ENCODE measurements around the gene RNF223. TPM values are rescaled to one million over a fixed set of nuclear protein-coding genes. Genes with fewer than 3 reads are reported as not detected.

The RNF223 gene
- total and polyA plus RNA-seq, 2 of the 13 experiments (the other 11 are each of a cell fraction or from before 2014, with no cell fraction given), result 0.03 TPM; not detected in 1

DNA sequence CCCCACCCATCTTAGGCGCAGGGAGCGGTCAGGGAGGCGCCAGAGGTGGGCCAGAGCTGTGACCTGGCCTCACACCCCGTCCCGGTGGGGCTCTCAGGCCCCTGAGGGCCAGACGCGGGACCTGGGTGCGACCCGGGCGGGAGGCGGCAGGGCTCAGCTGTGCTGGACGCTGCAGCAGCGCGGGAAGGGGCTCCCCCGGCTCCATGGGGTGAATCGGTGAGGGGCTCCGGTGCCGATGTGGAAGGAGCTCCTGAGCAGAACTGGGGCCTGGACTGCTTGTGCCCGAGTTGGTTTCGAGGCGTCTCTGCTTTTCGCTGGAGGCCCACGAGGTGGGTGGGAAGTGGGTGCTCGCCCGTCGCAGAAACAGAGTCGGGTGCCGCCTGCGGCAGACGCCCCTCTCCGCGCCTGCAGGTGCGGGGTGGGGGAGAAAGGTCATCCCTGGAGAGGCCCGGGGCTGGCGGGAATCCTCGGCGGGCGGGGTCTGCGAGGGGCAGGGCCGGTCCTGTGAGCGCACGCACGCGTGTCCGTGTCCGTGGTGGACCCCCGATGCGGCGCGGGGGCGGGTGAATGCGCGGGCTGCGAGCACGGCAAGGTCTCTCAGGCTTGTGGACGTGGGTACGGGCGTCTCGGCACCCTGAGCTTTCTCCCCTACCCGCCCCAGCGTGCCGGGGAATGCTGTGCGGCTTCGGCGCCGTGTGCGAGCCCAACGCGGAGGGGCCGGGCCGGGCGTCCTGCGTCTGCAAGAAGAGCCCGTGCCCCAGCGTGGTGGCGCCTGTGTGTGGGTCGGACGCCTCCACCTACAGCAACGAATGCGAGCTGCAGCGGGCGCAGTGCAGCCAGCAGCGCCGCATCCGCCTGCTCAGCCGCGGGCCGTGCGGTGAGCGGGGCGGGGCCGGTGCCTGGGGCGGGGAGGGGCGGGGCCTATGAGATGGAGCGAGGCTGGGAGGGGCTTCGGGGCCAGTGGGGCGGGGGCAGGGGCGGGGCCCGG lies 33.8 kb downstream of the RNF223 start:
- CTCF ChIA-PET (ENCODE audit: low intra/inter-chr PET ratio, low total read pairs), result no interaction called here
- no TSS peak for BruUV-seq (replicated peaks)
- Histone ChIP-seq H3K27me3 (ENCODE audit: control insufficient read depth in 1 of 2, insufficient read depth in 2 of 2, low read length in 2 of 2) (no peaks in the 10 kb centered on the region), H3K36me3 (replicated peaks in 1 of 2; ENCODE audit: control insufficient read depth in 1 of 2, insufficient read depth in 2 of 2, low read length in 2 of 2) (peaks cover 29 to 51% of the 10 kb centered on the region in 2 experiments; a peak in 4 of 5 replicates), H4K20me1 (ENCODE audit: insufficient read depth, low read length) (peaks cover 10% of the 10 kb centered on the region; the same call in 1 of the 2 replicates), H3K27ac (ENCODE audit: extremely low read length, insufficient read depth, low read length) (no peak overlapping the region), H3K4me1 (ENCODE audit: insufficient read depth, low read length) (peaks cover 32% of the 10 kb centered on the region), H3K4me3 (replicated peaks in 1 of 3; ENCODE audit: insufficient read depth in 1 of 3, low read depth in 2 of 3, low read length in 3 of 3) (no peak overlapping the region), H3K9me3 (ENCODE audit: low read length) (no peaks in the 10 kb centered on the region), H3K79me2 (ENCODE audit: insufficient read depth, low read length) (peaks cover 11% of the 10 kb centered on the region), H3K4me2 (ENCODE audit: low read depth, low read length) (no peak overlapping the region), H3K9ac (ENCODE audit: insufficient read depth, low read depth, low read length) (no peak overlapping the region), H2AFZ (ENCODE audit: low read length) (no peak overlapping the region)
- FAIRE-seq (no peak), ATAC-seq (no peak), DNase-seq (ENCODE audit: low spot score) (no peak)
- intact Hi-C loops (cut with micrococcal nuclease; ENCODE audit: unreplicated experiment) (no loop called here), in situ Hi-C loops (cut with HindIII; ENCODE audit: extremely low pct_ligation_motif_present, low pct_unique_long_range_greater_than_20kb) (no loop called here)
- POLR2A ChIA-PET, result no interaction called here
- peak; percentile 44 for TF ChIP-seq AGO2 (optimal IDR thresholded peaks at IDR 0.05; ENCODE audit: low read depth, low read length)
- TF ChIP-seq RBFOX2 (IDR thresholded peaks at IDR 0.05; ENCODE audit: low read depth, low read length), result peak; percentile 44
- TF ChIP-seq, protein P1, sequence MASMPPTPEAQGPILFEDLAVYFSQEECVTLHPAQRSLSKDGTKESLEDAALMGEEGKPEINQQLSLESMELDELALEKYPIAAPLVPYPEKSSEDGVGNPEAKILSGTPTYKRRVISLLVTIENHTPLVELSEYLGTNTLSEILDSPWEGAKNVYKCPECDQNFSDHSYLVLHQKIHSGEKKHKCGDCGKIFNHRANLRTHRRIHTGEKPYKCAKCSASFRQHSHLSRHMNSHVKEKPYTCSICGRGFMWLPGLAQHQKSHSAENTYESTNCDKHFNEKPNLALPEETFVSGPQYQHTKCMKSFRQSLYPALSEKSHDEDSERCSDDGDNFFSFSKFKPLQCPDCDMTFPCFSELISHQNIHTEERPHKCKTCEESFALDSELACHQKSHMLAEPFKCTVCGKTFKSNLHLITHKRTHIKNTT (CRISPR knock-in tag; IDR thresholded peaks at IDR 0.05), result no peak
- WGBS (ENCODE audit: low lambda C conversion rate), result 98% methylated on average over 71 of the region's 99 CpGs

DNA sequence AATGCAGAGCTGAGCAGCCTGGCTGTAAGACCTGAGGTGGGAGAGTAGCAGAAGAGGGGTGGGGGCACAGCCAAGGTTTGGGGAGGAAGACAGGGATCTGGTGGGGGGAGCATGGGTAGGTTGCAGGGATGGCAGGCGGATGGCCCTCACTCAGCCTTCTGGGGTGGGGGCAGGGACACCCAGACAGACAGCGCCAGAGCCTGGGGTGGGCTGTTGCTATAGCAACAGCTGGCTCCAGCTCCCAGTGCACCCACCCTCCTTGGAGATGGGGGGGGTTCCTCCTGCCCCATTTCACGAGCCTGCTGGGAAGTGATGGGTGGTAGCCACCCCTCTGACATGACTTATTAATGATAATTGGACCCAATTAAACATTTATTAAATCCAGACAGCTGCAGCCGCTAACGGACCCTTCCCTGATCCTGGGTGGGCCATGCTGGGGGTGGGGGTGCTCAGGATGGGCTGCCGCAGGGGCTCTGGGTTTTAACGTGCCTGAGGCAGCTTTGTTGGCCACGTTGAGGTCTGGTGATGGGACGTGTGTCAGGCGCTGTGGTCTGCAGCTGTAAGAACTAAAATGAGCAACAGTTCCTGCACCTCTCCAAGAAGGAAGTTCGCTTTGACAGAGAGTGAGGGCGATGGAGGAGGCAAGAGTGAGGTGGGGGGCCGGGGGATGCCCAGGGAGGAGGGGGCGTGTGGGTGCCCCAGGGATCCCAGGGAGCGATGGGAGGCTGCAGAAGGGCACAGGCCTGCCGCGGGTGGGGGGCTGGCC lies 34.8 kb downstream of the RNF223 start:
- peaks cover 10% of the 10 kb centered on the region; the same call in 1 of the 2 replicates for H4K20me1 ChIP-seq (ENCODE audit: insufficient read depth, low read length)
- peaks cover 27 to 45% of the 10 kb centered on the region in 2 experiments; a peak in 4 of 5 replicates for H3K36me3 ChIP-seq (replicated peaks in 1 of 2; ENCODE audit: control insufficient read depth in 1 of 2, insufficient read depth in 2 of 2, low read length in 2 of 2)
- no peak overlapping the region for H3K4me2 ChIP-seq (ENCODE audit: low read depth, low read length)
- no peak for DNase-seq (ENCODE audit: low spot score)
- no peaks in the 10 kb centered on the region for H3K27me3 ChIP-seq (ENCODE audit: control insufficient read depth in 1 of 2, insufficient read depth in 2 of 2, low read length in 2 of 2)
- BruUV-seq (replicated peaks), result no TSS peak
- in situ Hi-C loops (cut with HindIII; ENCODE audit: extremely low pct_ligation_motif_present, low pct_unique_long_range_greater_than_20kb), result no loop called here
- TF ChIP-seq RFX1 (IDR thresholded peaks at IDR 0.05) (peak; percentile 26; the same call in 1 of the 2 replicates), ZNF883 (CRISPR knock-in tag; IDR thresholded peaks at IDR 0.05; ENCODE audit: not compliant biosample characterization) (no peak)
- WGBS (ENCODE audit: low lambda C conversion rate), result 91% methylated on average over 16 of the region's 17 CpGs
- peaks cover 32% of the 10 kb centered on the region for H3K4me1 ChIP-seq (ENCODE audit: insufficient read depth, low read length)
- no peak overlapping the region for H3K9ac ChIP-seq (ENCODE audit: insufficient read depth, low read depth, low read length)
- H3K4me3 ChIP-seq (replicated peaks in 1 of 3; ENCODE audit: insufficient read depth in 1 of 3, low read depth in 2 of 3, low read length in 3 of 3), result no peak overlapping the region
- no peak overlapping the region for H2AFZ ChIP-seq (ENCODE audit: low read length)
- peaks cover 11% of the 10 kb centered on the region for H3K79me2 ChIP-seq (ENCODE audit: insufficient read depth, low read length)
- CTCF ChIA-PET (ENCODE audit: low intra/inter-chr PET ratio, low total read pairs), result no interaction called here
- intact Hi-C loops (cut with micrococcal nuclease; ENCODE audit: unreplicated experiment), result no loop called here
- no peak for FAIRE-seq
- H3K9me3 ChIP-seq (ENCODE audit: low read length), result no peaks in the 10 kb centered on the region
- ATAC-seq, result no peak
- H3K27ac ChIP-seq (ENCODE audit: extremely low read length, insufficient read depth, low read length), result no peak overlapping the region
- POLR2A ChIA-PET, result no interaction called here

Data from HepG2 (cell line).